SK-N-MC (cell line): Measurements from ENCODE around the gene PIGR.

Source experiments
- DNase-seq: peaks from one replicate; pipeline ENCODE4 v3.0.0-alpha.2; 2011; ENCODE audit warnings: low read depth, low spot score
- H3K27ac ChIP-seq: fragments of 200-600 bp; sonication (generic); 2 replicates; pipeline ENCODE4 v1.5.1; 2016; ENCODE audit warnings: mixed run types
- H3K36me3 ChIP-seq: fragments of 200-600 bp; sonication (generic); 2 replicates; pipeline ENCODE4 v1.6.1; 2017; ENCODE audit warnings: antibody characterized with exemption, low read length, mixed read lengths; ENCODE audit not compliant: insufficient read depth
- H3K4me3 ChIP-seq: fragments of 200-600 bp; sonication (generic); 2 replicates; pipeline ENCODE4 v1.5.1; 2016
- H3K9ac ChIP-seq: fragments of 200-600 bp; sonication (generic); 2 replicates; pipeline ENCODE4 v1.8.0; 2017; ENCODE audit warnings: mixed run types, mixed read lengths; ENCODE audit not compliant: insufficient read length
- H3K9me3 ChIP-seq: fragments of 200-600 bp; sonication (generic); 2 replicates; pipeline ENCODE4 v1.6.1; 2017; ENCODE audit warnings: low read depth, mild to moderate bottlenecking, antibody characterized with exemption, low read length, moderate library complexity, mixed read lengths
- EZH2 ChIP-seq: fragments of 200-600 bp; sonication (generic); IDR thresholded peaks from one replicate; pipeline ENCODE4 v1.6.1; 2017; ENCODE audit warnings: antibody characterized with exemption
- FOXP2 ChIP-seq: optimal IDR thresholded peaks from 2 replicates; pipeline ENCODE3; 2011; ENCODE audit warnings: mild to moderate bottlenecking, moderate library complexity; ENCODE audit not compliant: insufficient read depth; ENCODE audit errors: extremely low read length, control extremely low read depth
- POLR2AphosphoS5 ChIP-seq: IDR thresholded peaks from 2 replicates; pipeline ENCODE4 v1.6.1; 2012; ENCODE audit warnings: mild to moderate bottlenecking, low read depth, low read length, borderline replicate concordance

Gene PIGR

GRCh38 chr1:206975306-206975705, 29.0 kb upstream of the PIGR start:
- no peak overlapping the region for H3K4me3 ChIP-seq
- no peaks in the 10 kb centered on the region for H3K9me3 ChIP-seq
- no peak overlapping the region for H3K9ac ChIP-seq
- DNase-seq: no peak
- H3K27ac ChIP-seq: no peak overlapping the region
- TF ChIP-seq FOXP2 (no peak), POLR2AphosphoS5 (no peak), EZH2 (no peak)
- H3K36me3 ChIP-seq: no peaks in the 10 kb centered on the region

- no peak for DNase-seq
- no peak overlapping the region for H3K9ac ChIP-seq
- no peaks in the 10 kb centered on the region for H3K36me3 ChIP-seq
- H3K4me3 ChIP-seq: no peak overlapping the region
- H3K27ac ChIP-seq: no peak overlapping the region
- TF ChIP-seq FOXP2 (no peak), EZH2 (no peak), POLR2AphosphoS5 (no peak)
- no peaks in the 10 kb centered on the region for H3K9me3 ChIP-seq
Observed at GRCh38 chr1:206974140-206974539, 27.9 kb upstream of the PIGR start.

DNA sequence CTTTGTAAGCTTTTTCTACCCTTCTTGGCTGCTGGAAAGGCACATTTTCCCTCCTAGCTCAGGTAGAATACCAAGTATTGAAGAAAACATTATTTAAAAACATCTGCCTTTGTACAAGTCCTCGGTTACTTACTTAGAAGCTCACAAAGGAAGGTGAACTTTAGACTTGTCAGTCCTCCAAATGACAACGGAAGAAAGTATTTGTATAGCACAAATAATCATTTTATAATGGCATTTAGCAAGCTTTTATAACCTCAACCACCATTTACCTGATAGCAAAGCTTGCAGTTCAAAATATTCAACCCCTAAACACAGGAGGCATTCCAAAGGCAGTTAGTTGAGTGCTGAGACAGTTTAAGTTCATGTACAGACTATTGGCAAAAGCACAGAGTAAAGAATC, 26.5 kb upstream of the PIGR start:
- DNase-seq: no peak

GRCh38 chr1:206971029-206971655, 24.9 kb upstream of the PIGR start:
- Histone ChIP-seq H3K4me3 (no peak overlapping the region), H3K27ac (no peak overlapping the region), H3K9ac (no peak overlapping the region), H3K36me3 (no peaks in the 10 kb centered on the region), H3K9me3 (no peaks in the 10 kb centered on the region)
- DNase-seq: no peak
- TF ChIP-seq EZH2 (no peak), FOXP2 (no peak), POLR2AphosphoS5 (no peak)

More for the DNA sequence above, 26.5 kb upstream of the PIGR start:
- no peaks in the 10 kb centered on the region for H3K36me3 ChIP-seq
- no peak overlapping the region for H3K9ac ChIP-seq
- H3K27ac ChIP-seq: no peak overlapping the region
- H3K9me3 ChIP-seq: no peaks in the 10 kb centered on the region
- TF ChIP-seq EZH2 (no peak), FOXP2 (no peak), POLR2AphosphoS5 (no peak)
- H3K4me3 ChIP-seq: no peak overlapping the region

DNA sequence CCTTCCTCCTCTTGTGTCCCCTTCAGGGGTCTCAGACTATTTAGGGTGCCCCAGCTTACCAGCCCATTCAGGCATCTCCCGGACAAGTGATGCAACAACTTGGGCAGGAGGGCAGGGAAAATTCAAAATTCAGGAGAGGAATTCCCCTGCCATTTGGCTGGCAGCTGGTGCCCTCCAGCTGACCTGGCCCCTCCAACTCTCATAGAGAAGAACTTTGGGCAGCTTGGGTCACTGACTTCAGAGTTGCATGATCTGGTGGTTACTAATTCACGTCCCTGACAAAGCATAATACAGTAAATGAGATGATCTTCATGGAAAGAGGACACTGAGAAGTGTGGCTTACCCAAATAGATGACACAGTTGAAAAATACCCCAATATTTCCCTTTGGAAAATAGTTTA, 24.2 kb upstream of the PIGR start, which contains the start of gene FCAMR:
FCAMR (minus strand) TSS at position 15 of the 400 bp plus-strand sequence. CDS start 335 bp downstream, outside the sequence.
- no peak for DNase-seq
- Histone ChIP-seq H3K9ac (no peak within 1 kb of the TSS), H3K4me3 (no peak within 1 kb of the TSS), H3K9me3 (no peaks in the 10 kb centered on the region), H3K36me3 (no peaks in the 10 kb centered on the region), H3K27ac (no peak within 1 kb of the TSS)
- TF ChIP-seq FOXP2 (no peak), POLR2AphosphoS5 (no peak), EZH2 (no peak)

GRCh38 chr1:206969090-206969489, 22.8 kb upstream of the PIGR start:
- no peak overlapping the region for H3K9ac ChIP-seq
- H3K27ac ChIP-seq: no peak overlapping the region
- TF ChIP-seq EZH2 (no peak), POLR2AphosphoS5 (no peak), FOXP2 (no peak)
- H3K4me3 ChIP-seq: no peak overlapping the region
- no peaks in the 10 kb centered on the region for H3K36me3 ChIP-seq
- H3K9me3 ChIP-seq: no peaks in the 10 kb centered on the region
- no peak for DNase-seq

- Histone ChIP-seq H3K36me3 (no peaks in the 10 kb centered on the region), H3K9me3 (no peaks in the 10 kb centered on the region), H3K4me3 (no peak overlapping the region), H3K9ac (no peak overlapping the region), H3K27ac (no peak overlapping the region)
- no peak for TF ChIP-seq POLR2AphosphoS5
- TF ChIP-seq FOXP2: no peak
- no peak for TF ChIP-seq EZH2
- no peak for DNase-seq
Observed at GRCh38 chr1:206967096-206967849, 21.0 kb upstream of the PIGR start.

DNA sequence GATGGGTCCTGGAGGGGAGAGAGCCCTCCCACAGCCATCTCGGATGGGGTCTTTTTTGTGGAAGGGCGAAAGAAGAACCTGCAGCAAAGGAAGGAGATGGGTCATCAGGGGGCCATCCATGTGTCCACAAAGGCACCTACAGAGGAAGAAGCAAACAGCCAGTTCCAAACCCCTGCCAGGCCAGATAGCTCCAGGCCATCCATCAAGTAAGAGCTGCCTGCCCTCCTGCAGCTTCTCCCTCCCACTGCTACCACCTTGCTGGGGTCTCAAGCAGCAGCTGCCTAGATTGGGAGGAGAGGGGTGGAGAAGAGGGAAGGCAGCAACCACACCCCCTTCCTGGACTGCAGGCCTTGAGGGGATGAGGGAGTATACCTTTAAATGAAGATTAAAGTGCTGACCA, 19.5 kb upstream of the PIGR start:
- Histone ChIP-seq H3K9ac (no peak overlapping the region), H3K9me3 (no peaks in the 10 kb centered on the region), H3K27ac (no peak overlapping the region), H3K4me3 (no peak overlapping the region), H3K36me3 (no peaks in the 10 kb centered on the region)
- TF ChIP-seq POLR2AphosphoS5: no peak
- TF ChIP-seq FOXP2: no peak
- no peak for DNase-seq

GRCh38 chr1:206963740-206964139, 17.5 kb upstream of the PIGR start:
- no peak for DNase-seq
- H3K36me3 ChIP-seq: no peaks in the 10 kb centered on the region
- H3K9me3 ChIP-seq: no peaks in the 10 kb centered on the region
- H3K9ac ChIP-seq: no peak overlapping the region
- no peak overlapping the region for H3K4me3 ChIP-seq
- H3K27ac ChIP-seq: no peak overlapping the region
- TF ChIP-seq FOXP2 (no peak), EZH2 (no peak), POLR2AphosphoS5 (no peak)
